SK-N-MC (cell line): Measurements from ENCODE around the gene OTULIN.

Experiments
- EZH2 ChIP-seq: fragments of 200-600 bp; sonication (generic); IDR thresholded peaks from one replicate; pipeline ENCODE4 v1.6.1; 2017; ENCODE audit warnings: antibody characterized with exemption
- FOXP2 ChIP-seq: optimal IDR thresholded peaks from 2 replicates; pipeline ENCODE3; 2011; ENCODE audit warnings: mild to moderate bottlenecking, moderate library complexity; ENCODE audit not compliant: insufficient read depth; ENCODE audit errors: extremely low read length, control extremely low read depth
- POLR2AphosphoS5 ChIP-seq: IDR thresholded peaks from 2 replicates; pipeline ENCODE4 v1.6.1; 2012; ENCODE audit warnings: mild to moderate bottlenecking, low read depth, low read length, borderline replicate concordance

- TF ChIP-seq EZH2 (no peak), POLR2AphosphoS5 (no peak), FOXP2 (no peak)
Observed at GRCh38 chr5:14696851-14697250, 32.3 kb downstream of the OTULIN start.
